Sigmoid colon (tissue), 7 donors: ENCODE data around the gene VEGFA. TPM values are rescaled to one million over a fixed set of nuclear protein-coding genes. Genes with fewer than 3 reads are reported as not detected.

ENCODE experiments used
- DNase-seq: peaks from one replicate; pipeline ENCODE4 v3.0.0-alpha.2; 2019
- H3K27ac ChIP-seq, 4 donors: fragments of 200-600 bp; sonication (generic); one replicate each; pipeline ENCODE4 v1.5.1; 2016 to 2019; ENCODE audit warnings: mild to moderate bottlenecking in 1 of 4
- H3K27me3 ChIP-seq, 3 donors: fragments of 200-600 bp; sonication (generic); one replicate each; pipeline ENCODE4 v1.5.1; 2019; ENCODE audit warnings: mild to moderate bottlenecking in 1 of 3
- H3K36me3 ChIP-seq, 4 donors: fragments of 200-600 bp; sonication (generic); one replicate each; pipeline ENCODE4 v1.5.1; 2016 to 2019
- H3K4me1 ChIP-seq, 4 donors: fragments of 200-600 bp; sonication (generic); one replicate each; pipeline ENCODE4 v1.5.1; 2017 to 2019
- H3K4me3 ChIP-seq, 4 donors: fragments of 200-600 bp; sonication (generic); one replicate each; pipeline ENCODE4 v1.5.1; 2017 to 2019; ENCODE audit warnings: mild to moderate bottlenecking in 2 of 4, moderate library complexity in 1 of 4
- H3K9me3 ChIP-seq, 4 donors: fragments of 200-600 bp in 3 of 4; sonication (generic) in 3 of 4; one replicate each; pipeline versions ENCODE4 v1.5.1 to v1.6.1; 2013 to 2019
- EP300 ChIP-seq, 4 donors: sonication (generic); formaldehyde crosslinking; IDR thresholded peaks; one replicate each; pipeline ENCODE4 v1.6.1; 2017; ENCODE audit warnings: antibody characterized with exemption in 4 of 4
- POLR2A ChIP-seq, 2 donors: fragments of 450-650 bp; IDR thresholded peaks; one replicate each; pipeline ENCODE4 v1.6.1; 2016; ENCODE audit warnings: antibody characterized with exemption in 2 of 2, mild to moderate bottlenecking in 2 of 2, moderate library complexity in 2 of 2
- POLR2AphosphoS5 ChIP-seq, 4 donors: sonication (generic); formaldehyde crosslinking; IDR thresholded peaks; one replicate each; pipeline ENCODE4 v1.6.1; 2017; ENCODE audit warnings: antibody characterized with exemption in 4 of 4
- WGBS, 2 donors: extraction: QIAGEN DNeasy Blood & Tissue Kit; methylation state at CpG; one replicate each; pipeline ENCODE4 v1.1.7; 2013; 5-methylcytosine and 5-hydroxymethylcytosine counted together
- intact Hi-C: fragments of 100-400 bp; cut with DNase I; formaldehyde crosslinking; loops from one replicate; pipeline ENCODE4 v1.15.1; 2023
- polyA plus RNA-seq, 3 donors: library from polyadenylated mRNA; stranded (reverse); fragments of 200-250 nt; gene quantifications; one replicate each; pipeline ENCODE4 v1.2.3, GENCODE V29; 2013
- total RNA-seq, 4 donors: library from RNA; depleted of rRNA; stranded (reverse); fragments of >200 nt; gene quantifications; one replicate each; pipeline ENCODE4 v1.1.0, GENCODE V29; 2016
- TF ChIP-seq, protein P1 (sequence below), 4 experiments: fragments of 450-650 bp in 3 of 4; fragments of 200-600 bp in 1 of 4; IDR thresholded peaks; one replicate each; pipeline ENCODE4 v1.5.1; 2016 to 2019; ENCODE audit warnings: antibody characterized with exemption in 4 of 4, mild to moderate bottlenecking in 3 of 4, moderate library complexity in 2 of 4
- donor health status: healthy with polysubstance abuse.
- donor health status: Bipolar disorder and iron deficiency.
- donor health status: healthy.

Gene VEGFA
- total and polyA plus RNA-seq, 7 donors = 11.1 to 111 (median 34.2) TPM

DNA sequence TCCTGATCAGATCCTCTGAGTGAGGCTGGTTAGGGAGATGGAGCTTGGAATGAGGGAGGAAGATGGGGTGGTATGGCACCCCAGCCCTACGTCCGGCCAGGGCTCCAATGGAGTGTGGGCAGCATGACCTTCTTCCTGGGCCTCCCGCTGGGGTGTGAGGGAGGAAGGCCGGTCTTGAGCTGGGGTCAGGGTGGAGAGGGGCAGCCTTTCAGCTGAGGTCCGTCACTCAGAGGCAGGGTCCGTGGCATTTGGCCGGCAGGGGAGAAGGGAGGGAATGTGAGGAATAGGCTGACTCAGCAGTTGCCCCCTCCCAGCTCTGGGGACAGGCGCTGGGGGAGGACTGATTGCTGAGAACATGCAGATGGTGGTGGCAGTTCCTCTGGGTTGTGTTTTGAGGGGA is 25.5 kb upstream of the VEGFA start:
- Histone ChIP-seq H3K27ac (no peak overlapping the region), H3K9me3 (no peaks in the 10 kb centered on the region), H3K36me3 (no peaks in the 10 kb centered on the region), H3K4me3 (no peak overlapping the region), H3K27me3 (no peaks in the 10 kb centered on the region), H3K4me1 (no peaks in the 10 kb centered on the region)
- DNase-seq = peak; percentile 48
- TF ChIP-seq, protein P1, sequence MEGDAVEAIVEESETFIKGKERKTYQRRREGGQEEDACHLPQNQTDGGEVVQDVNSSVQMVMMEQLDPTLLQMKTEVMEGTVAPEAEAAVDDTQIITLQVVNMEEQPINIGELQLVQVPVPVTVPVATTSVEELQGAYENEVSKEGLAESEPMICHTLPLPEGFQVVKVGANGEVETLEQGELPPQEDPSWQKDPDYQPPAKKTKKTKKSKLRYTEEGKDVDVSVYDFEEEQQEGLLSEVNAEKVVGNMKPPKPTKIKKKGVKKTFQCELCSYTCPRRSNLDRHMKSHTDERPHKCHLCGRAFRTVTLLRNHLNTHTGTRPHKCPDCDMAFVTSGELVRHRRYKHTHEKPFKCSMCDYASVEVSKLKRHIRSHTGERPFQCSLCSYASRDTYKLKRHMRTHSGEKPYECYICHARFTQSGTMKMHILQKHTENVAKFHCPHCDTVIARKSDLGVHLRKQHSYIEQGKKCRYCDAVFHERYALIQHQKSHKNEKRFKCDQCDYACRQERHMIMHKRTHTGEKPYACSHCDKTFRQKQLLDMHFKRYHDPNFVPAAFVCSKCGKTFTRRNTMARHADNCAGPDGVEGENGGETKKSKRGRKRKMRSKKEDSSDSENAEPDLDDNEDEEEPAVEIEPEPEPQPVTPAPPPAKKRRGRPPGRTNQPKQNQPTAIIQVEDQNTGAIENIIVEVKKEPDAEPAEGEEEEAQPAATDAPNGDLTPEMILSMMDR (IDR thresholded peaks at IDR 0.05) = no peak
- TF ChIP-seq EP300 (IDR thresholded peaks at IDR 0.05) = no peak
- no peak for TF ChIP-seq POLR2A (IDR thresholded peaks at IDR 0.05)
- TF ChIP-seq POLR2AphosphoS5 (IDR thresholded peaks at IDR 0.05) = no peak
- 92 to 93% methylated on average over 8 of the region's 8 CpGs for WGBS, 2 donors
- intact Hi-C loops = no loop called here

DNA sequence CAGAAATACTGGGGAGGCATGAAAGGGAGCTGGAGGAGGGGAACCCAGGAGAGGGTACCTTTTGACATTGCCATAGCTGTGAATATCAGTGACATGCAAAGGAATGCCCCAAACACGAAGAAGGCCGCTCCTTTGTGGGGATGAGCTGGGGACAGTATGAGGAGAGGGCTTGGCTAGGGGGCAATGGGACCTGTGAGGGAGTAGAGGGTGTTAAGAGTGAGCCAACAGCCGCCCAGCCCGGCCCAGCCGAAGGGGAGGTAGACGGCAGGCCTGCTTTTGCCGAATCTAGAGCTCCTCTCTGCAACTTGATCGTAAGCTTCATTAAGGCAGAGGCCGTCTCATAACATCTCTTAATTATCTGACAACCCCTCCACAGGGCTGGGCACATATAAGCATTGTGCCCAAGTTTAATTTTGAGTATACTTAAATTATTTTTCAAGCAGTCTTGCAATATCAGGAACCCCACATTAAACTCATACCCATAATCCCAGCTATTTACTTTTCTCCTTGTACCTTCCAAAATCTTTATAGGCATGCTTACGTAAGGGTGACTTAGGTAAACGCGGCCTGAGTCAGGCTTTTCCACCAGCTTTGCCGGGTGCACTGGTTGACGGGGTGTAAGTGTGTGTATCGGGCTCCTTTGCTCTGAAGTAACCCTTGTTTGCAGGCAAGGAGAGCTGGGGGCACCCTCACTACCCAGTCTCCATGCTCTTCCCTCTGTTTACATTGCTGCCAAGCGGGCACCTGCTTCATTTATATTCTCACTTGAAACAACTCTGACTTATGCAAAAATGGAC is 24.9 kb upstream of the VEGFA start:
- Histone ChIP-seq H3K27ac (no peak overlapping the region), H3K9me3 (no peaks in the 10 kb centered on the region), H3K4me3 (no peak overlapping the region), H3K36me3 (no peaks in the 10 kb centered on the region), H3K27me3 (no peaks in the 10 kb centered on the region), H3K4me1 (no peaks in the 10 kb centered on the region)
- TF ChIP-seq EP300 (IDR thresholded peaks at IDR 0.05) = no peak
- no peak for TF ChIP-seq POLR2A (IDR thresholded peaks at IDR 0.05)
- no peak for TF ChIP-seq POLR2AphosphoS5 (IDR thresholded peaks at IDR 0.05)
- DNase-seq = peak; percentile 27
- 72 to 89% methylated on average over 16 of the region's 16 CpGs for WGBS, 2 donors
- intact Hi-C loops = no loop called here

DNA sequence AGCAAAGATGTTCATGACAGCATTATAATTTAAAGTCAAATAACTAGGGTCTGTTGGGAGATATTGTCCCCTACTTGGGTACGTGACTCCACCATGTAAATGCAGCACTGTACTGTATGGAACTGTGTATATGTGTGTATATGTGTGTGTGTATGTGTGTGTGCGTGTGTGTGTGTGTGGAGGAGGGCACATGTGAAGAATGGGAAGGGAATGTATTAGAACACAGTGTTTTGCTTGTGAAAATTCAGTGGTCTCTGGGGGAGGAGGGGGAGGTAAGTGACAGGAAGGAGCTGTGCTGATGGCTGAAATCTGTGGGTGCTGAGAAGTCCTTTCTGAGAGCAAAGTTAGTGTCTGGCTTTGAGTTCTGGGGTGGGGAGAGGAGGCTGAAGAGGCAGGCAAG is 23.9 kb upstream of the VEGFA start:
- no peak overlapping the region for H3K27ac ChIP-seq
- intact Hi-C loops = no loop called here
- no peak overlapping the region for H3K4me3 ChIP-seq
- no peaks in the 10 kb centered on the region for H3K36me3 ChIP-seq
- WGBS, 2 donors = 88 to 89% methylated on average over 2 of the region's 2 CpGs
- peak; percentile 32 for DNase-seq
- TF ChIP-seq POLR2A (IDR thresholded peaks at IDR 0.05) (no peak), POLR2AphosphoS5 (IDR thresholded peaks at IDR 0.05) (no peak), EP300 (IDR thresholded peaks at IDR 0.05) (no peak)
- TF ChIP-seq, protein P1 (IDR thresholded peaks at IDR 0.05) = no peak
- no peaks in the 10 kb centered on the region for H3K4me1 ChIP-seq
- H3K27me3 ChIP-seq = no peaks in the 10 kb centered on the region
- H3K9me3 ChIP-seq = no peaks in the 10 kb centered on the region

DNA sequence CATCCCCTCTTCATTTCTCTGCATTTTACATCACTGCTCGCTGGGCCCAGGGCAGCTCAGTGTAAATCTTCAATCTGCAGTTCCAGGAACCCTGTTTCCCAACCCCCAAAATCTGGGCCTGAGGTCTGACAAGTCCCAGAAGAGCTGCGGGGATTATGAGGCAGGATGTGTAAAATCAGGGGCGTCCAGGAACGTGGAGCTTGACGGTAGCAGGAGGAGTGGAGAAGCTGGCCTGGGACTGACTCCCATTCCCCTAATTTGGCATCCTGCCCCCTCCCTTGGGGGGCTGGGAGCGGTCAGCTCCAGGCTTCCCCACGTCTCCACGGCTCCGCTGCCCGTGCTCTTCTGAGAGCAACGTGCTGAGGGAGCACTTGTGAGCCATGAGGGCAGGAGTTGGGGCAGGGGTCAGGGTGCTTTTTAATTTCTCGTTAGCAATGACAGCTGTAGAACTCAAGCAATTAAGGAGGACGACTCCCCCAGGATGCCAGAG is 23.4 kb upstream of the VEGFA start:
- peak; percentile 68 for DNase-seq
- no peak overlapping the region for H3K4me3 ChIP-seq
- no peaks in the 10 kb centered on the region for H3K9me3 ChIP-seq
- no peak for TF ChIP-seq POLR2A (IDR thresholded peaks at IDR 0.05)
- no peak for TF ChIP-seq POLR2AphosphoS5 (IDR thresholded peaks at IDR 0.05)
- TF ChIP-seq, protein P1 (IDR thresholded peaks at IDR 0.05) = no peak
- TF ChIP-seq EP300 (IDR thresholded peaks at IDR 0.05) = no peak
- intact Hi-C loops = no loop called here
- H3K27ac ChIP-seq = no peak overlapping the region
- H3K36me3 ChIP-seq = no peaks in the 10 kb centered on the region
- H3K27me3 ChIP-seq = no peaks in the 10 kb centered on the region
- 76 to 86% methylated on average over 13 of the region's 13 CpGs for WGBS, 2 donors
- no peaks in the 10 kb centered on the region for H3K4me1 ChIP-seq

DNA sequence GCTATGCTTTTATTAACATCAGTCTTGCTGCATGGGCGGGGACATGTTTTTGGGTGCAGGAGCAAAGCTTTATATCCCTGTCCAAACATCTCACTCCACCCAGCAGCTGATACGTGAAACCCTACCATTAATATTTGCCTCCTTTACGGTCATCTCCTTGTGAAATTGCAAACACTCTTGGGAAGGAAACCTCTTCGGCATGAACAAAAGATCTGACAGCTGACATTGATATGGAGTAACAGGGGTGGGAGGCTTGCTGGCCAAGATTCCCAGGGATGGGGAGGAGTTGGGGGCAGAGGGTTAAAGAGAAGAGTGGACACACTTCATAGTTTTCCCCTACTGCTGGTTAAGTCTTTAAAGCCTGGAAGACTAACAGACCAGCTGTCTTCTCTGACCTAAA is 22.2 kb upstream of the VEGFA start:
- H3K27ac ChIP-seq = no peak overlapping the region
- WGBS, 2 donors = 91 to 92% methylated on average over 4 of the region's 4 CpGs
- H3K4me1 ChIP-seq = no peaks in the 10 kb centered on the region
- intact Hi-C loops = no loop called here
- no peaks in the 10 kb centered on the region for H3K36me3 ChIP-seq
- no peaks in the 10 kb centered on the region for H3K9me3 ChIP-seq
- peak; percentile 10 for DNase-seq
- TF ChIP-seq POLR2A (IDR thresholded peaks at IDR 0.05) (no peak), POLR2AphosphoS5 (IDR thresholded peaks at IDR 0.05) (no peak), EP300 (IDR thresholded peaks at IDR 0.05) (no peak)
- TF ChIP-seq, protein P1 (IDR thresholded peaks at IDR 0.05) = no peak
- H3K4me3 ChIP-seq = no peak overlapping the region
- H3K27me3 ChIP-seq = no peaks in the 10 kb centered on the region
